Measurements from ENCODE around the gene HMHB1. TPM values are rescaled to one million over a fixed set of nuclear protein-coding genes. Genes with fewer than 3 reads are reported as not detected.

HMHB1 gene
- total RNA-seq, 1 experiment from 2014 or later: not detected

GRCh38 chr5:143843461-143843860 is 31.5 kb downstream of the HMHB1 start:
- in situ Hi-C loops (cut with HindIII; ENCODE audit: low pct_unique_long_range_greater_than_20kb, low sequenced_read_pairs): no loop called here
- DNase-seq (ENCODE audit: low read depth): no peak

GRCh38 chr5:143850050-143850683 is 38.2 kb downstream of the HMHB1 start:
- DNase-seq (ENCODE audit: low read depth): no peak
- in situ Hi-C loops (cut with HindIII; ENCODE audit: low pct_unique_long_range_greater_than_20kb, low sequenced_read_pairs): no loop called here

- in situ Hi-C loops (cut with HindIII; ENCODE audit: low pct_unique_long_range_greater_than_20kb, low sequenced_read_pairs): no loop called here
- DNase-seq (ENCODE audit: low read depth): no peak
Observed at GRCh38 chr5:143851383-143851782, 39.4 kb downstream of the HMHB1 start.

- in situ Hi-C loops (cut with HindIII; ENCODE audit: low pct_unique_long_range_greater_than_20kb, low sequenced_read_pairs): no loop called here
- no peak for DNase-seq (ENCODE audit: low read depth)
Observed at GRCh38 chr5:143860211-143860610, 48.2 kb downstream of the HMHB1 start.

GRCh38 chr5:143862271-143862670 is 50.3 kb downstream of the HMHB1 start:
- DNase-seq (ENCODE audit: low read depth): no peak
- in situ Hi-C loops (cut with HindIII; ENCODE audit: low pct_unique_long_range_greater_than_20kb, low sequenced_read_pairs): no loop called here

GRCh38 chr5:143865426-143866025 is 53.6 kb downstream of the HMHB1 start:
- in situ Hi-C loops (cut with HindIII; ENCODE audit: low pct_unique_long_range_greater_than_20kb, low sequenced_read_pairs): no loop called here
- no peak for DNase-seq (ENCODE audit: low read depth)

All from Caki2 (cell line).